Activated gamma-delta T cell treated with anti-CD3 and anti-CD28 coated beads, Interleukin-2, amount 50 U/mL, for 16 hours (primary cell): ENCODE results near the gene PRR5L.
"Not testable (repeated sequence)": the region's sequence is repeated elsewhere in the genome, so short reads cannot be mapped to it uniquely, and the experiment has no call there.

ENCODE experiments used
- DNase-seq: peaks from one replicate; pipeline ENCODE4 v3.0.0-alpha.2; 2020; ENCODE audit warnings: low read depth

Gene PRR5L

DNA sequence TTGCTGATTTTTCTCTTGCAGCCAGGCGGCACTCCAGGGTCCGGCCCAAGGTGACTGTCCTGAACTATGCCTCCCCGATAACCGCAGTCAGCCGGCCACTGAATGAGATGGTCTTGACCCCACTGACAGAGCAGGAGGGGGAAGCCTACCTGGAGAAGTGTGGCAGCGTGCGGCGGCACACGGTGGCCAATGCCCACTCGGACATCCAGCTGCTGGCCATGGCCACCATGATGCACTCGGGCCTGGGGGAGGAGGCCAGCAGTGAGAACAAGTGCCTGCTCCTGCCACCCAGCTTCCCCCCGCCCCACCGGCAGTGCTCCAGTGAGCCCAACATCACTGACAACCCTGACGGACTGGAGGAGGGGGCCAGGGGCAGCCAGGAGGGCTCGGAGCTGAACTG is 166.2 kb downstream of the PRR5L start:
- DNase-seq = no peak

DNA sequence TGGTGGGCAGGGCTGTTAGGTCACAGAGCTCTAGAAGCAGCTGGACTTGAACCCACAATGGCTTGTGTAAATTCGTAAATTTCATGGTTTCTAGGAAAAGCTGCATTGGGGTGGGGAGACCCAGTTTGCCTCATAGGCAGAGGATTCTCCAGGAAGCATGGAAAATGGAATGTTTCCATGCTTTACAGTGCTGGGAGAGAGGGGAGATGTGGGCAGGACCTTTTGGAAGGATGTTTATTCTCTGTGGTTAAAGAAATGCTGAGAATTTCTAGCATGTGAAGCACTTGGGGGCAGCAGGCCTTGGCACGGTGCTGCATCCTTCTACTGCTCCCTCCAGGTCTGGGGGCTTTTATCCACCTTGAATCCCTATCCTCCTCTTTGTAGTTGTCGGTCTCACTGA is 167.7 kb downstream of the PRR5L start:
- DNase-seq = no peak

DNA sequence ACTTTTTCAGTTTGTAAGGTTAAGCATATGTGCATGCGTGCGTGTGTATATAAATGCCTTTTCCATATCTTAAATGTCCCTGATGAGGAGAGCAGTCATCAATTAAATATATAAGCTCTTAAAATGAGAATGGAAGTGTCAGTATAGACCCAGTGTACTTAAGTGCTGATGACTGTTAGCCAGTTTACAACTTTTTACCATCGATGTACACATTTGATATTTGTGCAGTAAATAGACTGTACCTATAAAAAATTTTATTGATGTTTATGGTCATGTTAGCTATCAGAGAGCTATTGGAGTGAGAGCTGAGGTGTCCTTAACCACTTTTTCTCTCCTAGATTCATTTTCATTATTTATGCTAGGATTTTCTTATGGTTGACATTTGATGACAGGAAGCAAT is 168.6 kb downstream of the PRR5L start:
- no peak for DNase-seq

DNA sequence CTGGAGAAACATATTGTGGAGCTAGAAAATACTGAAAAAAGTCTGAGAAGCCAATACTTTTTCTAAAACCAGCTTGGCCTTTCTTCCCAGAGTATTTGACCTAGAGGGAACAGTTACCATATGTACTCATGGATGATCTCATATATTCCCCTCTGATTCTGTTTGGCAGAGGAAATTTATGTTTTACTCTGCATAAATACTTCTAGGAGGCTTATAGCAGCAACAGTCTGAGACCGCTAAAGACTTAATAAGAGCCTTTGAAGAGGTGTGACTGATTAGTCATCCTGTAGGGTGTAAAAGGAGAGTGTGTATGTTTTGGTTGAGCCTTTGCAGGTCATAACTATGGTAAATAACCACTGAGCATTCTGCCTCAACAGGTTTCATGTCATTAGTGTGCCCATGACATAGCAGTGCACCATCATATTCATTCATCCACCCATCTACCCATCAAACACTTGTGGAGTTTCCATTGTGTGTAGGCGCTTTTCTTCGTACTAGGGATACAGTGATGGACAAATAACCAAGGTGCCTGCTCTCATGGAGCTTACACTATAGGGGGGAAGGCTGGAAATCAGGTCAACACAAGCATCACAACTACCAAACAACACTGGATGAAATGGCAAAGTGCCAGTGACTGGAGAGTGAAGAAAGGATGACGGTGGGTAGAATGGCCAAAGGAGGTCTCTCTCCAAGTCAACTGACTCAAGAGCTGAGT is 169.5 kb downstream of the PRR5L start:
- DNase-seq = no peak

DNA sequence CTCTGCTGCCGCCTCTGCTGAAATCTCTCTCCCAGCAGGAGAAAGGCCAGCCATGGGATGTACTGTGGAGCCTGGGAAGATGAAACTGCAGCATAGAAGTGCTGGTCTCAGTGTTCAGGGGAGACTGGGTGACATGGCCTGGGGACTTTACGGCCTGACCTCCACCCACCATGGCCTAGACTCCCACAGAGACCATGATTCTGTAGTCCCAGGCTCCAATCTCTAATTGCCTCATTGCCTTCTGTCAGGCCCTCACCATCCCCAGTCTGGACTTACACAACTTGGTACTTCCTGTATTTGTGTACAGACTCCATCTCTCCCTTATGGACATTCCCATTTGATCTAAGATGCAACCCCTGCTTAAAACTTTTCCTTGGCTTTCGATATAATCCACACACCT is 170.9 kb downstream of the PRR5L start:
- no peak for DNase-seq

DNA sequence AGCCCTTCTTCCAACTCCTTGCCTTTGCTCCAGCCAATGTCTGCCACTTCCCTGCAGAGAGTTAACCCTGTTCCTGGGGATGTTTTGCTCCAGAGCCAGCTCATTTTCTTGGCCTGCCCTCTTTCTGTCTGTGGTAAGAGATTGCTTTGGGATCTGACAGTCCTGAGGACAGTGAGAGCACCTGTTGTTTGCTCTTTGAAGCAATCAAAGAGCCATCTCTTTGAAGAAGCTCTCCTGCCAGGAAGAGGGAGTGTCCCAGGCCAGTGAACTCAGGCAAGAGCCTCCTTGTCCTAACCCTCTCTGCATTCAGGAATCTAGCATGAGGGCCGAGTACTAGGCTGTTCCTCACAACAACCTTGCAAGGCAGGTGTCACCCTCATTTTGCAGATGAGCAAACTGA is 171.8 kb downstream of the PRR5L start:
- no peak for DNase-seq

DNA sequence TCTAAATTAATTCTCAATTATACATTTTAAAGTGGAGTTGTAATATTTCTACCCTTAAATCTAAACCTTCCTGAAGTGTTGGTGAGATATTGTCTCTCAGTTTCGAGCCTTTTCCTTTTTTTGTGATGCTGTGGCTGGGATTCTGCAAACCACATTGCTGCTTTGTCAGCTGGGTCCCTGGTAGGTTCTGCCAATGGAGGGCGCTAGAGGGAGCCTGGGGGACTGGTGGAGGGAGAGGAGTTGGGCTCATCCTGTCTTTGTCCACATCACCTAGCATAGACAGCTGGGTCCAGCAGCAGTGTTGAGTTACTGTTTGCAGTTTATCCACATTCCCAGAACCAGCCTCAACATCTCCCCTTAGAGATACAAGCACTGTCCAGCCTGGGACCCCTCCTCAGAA is 173.0 kb downstream of the PRR5L start:
- DNase-seq = no peak

DNA sequence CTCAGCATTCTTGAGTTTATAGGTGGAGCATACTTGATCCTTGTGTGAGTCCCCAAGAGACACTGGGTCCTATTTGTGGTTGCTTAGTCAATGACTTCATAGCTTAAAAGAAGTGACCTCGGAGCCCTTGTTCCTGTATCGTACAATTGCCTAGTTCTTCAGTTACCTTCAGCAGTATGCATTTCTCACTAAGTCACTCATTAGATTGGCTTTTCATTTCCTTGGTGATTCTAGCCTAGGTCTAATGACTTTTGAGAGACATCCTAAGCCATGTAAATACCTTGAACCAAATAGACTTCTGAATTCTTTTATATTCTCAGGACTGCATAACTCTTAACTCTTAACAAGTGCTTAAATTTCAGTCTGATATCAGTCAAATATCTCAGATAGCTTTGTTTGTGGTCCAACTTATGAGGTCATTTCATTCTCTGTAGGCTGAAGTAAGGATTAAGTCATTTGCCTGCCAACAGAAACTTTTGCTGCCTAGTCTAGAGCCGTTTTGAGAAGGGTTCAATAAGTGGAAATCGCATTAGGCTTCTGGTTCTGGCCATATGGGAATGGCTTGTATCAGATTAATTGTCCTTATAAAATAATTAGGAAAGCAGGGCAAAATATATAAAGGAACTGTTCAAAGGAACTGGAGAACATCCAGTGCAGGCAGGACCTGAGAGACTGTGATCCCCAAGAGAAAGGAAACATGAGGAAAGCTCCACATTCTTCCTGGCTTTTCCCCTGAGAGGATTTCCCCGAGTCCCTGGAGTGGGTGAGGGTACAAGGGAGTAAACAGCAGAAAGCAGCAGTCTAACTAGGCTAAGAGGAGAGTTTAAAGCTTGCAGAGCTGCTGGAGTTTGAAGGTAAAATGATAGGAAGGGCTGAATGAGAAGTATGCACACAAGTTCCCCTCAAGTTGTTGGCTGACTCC is 174.1 kb downstream of the PRR5L start:
- no peak for DNase-seq

DNA sequence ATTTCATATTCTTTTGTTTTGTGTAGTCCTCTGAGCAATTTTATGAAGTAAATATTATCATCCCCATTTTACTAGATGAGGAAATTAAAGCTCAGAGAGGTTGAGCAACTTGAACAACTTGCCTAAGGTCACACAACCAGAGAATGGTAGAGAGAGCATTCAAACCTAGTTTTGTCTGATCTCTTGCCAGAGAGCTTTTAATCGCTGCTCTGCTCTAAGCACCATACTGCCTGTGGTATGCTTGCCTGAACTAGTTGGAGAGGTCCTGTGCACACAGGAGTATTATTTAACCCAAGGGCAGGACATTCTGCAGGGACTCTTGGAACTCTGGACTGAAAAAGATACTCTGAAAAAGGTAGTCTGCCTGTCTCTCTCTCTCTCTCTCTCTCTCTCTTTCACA is 175.5 kb downstream of the PRR5L start:
- no peak for DNase-seq

DNA sequence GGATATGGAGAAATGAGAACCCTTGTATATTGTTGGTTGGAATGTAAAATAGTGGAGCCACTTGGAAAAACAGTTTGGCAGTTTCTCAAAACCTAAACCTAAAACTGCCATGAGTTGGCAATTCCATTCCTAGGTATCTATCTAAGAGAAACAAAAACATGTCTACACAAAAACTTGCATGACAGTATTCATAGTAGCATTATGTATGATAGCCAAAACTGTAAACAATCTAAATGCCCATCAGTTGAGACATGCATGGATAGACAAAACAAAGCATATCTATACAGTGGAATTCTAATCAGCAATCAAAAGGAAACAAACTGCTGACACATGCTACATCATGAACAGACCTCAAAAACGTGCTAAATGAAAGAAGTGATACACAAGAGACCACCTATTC is 179.1 kb downstream of the PRR5L start:
- DNase-seq = no peak

DNA sequence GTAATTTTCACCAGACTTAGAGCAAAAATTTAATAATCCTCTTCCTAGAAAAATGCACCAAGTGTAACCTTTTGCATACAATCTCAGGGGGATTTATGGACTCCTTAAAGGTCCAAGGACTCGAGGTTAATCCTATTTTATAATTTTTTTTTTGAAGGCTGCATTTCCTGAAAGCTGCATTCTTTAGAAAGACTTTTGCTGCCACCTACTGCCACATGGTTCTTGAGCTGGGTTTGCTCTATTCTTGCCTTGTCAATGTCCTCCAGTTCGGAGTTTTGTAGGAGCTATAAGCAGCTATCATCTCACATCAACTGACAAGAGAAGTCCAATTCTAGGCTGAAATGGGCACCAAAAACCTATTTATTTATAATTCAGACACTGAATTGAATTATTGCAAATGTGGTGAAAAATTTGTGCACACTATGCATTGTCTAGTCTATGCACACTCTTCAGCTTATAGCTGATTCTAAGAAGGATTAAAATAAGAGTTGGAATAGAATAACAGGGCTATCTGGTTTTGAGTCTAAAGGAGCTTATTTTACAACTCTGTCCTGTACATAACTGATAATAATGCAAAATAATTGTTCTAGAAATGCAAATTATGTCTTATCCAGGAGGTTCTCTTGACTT is 182.7 kb downstream of the PRR5L start:
- no peak for DNase-seq

DNA sequence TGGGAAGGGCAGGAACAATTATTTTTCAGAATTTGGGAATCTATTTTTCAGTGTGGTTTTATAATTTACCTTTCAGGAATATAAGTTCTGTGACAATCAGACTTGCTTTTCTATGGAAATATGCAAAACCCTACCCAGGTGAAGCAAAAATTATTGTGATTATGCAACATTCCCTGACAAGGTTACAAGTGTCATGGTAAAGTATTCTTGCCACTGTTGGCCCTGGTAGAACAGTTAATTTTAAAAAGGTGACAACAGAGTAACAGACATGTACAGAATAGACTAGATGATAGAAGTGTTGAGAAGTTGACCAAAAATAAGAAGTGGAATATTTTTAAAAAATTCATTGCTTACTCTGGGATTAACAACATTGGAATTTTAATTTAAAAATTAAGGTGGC is 184.7 kb downstream of the PRR5L start:
- no peak for DNase-seq

DNA sequence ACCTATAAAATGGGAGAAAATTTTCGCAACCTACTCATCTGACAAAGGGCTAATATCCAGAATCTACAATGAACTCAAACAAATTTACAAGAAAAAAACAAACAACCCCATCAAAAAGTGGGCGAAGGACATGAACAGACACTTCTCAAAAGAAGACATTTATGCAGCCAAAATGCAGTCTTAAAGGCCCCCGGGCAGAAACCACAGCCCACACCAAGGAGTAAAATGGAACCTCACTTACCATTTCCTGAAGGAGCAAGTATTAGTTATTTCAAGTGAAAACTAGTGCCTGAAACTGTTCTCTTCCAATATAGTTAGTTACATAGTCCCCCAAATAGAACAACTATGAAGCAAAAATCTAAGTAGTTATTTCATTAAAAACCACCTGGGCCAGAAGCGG is 187.0 kb downstream of the PRR5L start:
- not testable (repeated sequence) for DNase-seq

DNA sequence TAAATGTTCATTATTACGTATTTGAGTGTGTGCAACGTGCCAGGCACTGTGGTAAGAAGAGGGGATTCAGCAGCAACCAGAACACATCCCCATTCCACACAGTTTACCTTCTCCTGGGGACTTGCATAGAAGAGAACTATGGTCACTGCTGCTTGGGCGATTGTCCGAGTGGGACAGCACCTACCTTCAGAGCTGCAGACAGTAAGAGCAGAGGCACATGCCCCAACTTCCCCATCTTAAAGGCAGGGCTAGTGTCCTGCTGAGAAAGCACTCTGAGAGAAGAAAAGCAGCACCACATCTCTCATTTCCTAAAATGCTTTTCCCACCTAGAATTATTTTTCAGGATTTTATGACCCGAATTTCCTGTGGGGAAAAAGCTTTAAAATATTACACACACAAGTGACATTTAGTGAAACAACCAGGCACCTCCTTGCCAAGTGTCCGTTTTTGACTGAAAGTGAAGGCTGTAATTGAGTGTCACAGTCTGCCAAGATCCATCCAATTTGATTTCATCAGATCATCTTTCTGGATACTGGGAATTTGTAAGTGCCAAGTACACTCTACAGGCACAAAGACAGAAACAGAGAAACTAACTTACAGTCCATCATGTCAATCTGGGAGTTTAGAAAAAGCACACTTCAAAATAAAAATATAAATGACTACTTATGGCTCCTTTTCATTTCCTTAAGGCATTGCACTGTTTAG is 189.4 kb downstream of the PRR5L start:
- no peak for DNase-seq

DNA sequence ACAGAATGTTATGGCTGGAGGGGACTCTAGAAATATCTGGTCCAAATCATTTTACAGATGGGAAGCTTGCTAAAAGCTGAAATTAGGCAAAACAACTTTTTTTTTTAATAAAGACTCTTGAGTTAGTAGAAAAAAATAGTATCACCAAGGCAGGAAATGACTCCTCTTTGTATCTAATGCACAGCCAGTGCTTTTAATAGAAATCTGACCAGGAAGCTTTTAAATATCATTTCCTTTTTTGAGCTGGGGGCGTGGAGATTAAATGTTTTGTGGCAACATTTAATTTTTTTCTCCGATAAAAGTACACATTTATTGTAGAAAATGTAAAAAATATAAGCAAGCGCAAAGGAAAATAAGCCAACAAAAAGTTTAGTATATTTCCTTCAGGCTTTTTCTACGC is 191.5 kb downstream of the PRR5L start:
- no peak for DNase-seq

DNA sequence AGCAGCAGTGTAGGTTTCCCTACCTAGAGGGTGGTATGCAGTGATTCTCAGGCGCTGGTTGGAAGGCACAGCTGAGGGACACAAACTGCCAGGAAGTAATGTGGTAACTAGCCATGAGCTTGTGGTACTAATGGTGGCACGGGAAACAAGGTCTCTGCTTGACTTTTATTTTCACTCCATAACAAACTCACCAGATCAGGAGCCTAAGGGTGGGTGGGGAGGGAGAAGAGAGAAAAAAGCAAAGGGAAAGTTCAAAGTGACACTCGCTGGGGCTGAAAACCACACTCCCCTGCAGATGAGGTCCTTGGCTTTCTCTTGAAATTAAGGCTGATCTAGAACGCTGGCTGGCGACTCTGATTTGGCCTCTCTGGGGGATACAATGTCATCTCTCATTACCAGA is 192.0 kb downstream of the PRR5L start:
- no peak for DNase-seq

DNA sequence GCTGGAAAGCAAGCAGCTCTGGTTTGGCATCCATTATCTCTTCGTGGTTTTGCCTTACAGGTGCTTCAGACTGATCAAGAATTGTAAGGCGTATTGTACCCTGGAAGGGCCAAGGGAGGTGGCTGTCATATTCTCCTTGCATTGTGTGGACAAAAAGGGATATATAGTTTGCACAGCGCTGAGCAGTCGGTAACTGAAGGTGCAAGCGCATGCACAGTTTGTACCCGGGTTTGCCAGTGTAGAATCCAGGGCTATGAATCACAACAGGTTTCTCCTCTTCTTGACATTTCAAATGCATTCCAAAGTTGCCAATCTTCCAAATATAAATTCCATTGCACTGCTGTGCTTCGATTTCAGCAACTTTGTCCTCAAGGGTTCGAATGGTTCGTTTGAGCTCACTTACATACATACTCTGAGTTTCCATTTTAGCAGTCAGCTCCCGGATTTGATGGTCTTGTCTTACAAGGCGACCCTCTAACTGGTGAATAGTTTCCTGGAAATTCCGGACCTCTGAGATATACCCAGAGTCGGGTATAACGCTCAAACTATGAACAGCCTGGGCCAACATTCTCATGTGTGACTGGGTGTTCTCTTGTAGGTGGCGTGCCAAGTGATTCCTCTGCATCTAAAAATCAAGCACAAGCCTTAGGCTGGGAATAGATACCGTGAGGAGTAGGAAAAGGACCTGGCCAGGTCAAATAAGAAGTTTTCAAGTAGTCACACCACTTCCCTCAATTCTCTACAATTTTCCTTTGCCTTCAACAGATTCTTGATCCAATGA is 194.1 kb downstream of the PRR5L start:
- DNase-seq = no peak

DNA sequence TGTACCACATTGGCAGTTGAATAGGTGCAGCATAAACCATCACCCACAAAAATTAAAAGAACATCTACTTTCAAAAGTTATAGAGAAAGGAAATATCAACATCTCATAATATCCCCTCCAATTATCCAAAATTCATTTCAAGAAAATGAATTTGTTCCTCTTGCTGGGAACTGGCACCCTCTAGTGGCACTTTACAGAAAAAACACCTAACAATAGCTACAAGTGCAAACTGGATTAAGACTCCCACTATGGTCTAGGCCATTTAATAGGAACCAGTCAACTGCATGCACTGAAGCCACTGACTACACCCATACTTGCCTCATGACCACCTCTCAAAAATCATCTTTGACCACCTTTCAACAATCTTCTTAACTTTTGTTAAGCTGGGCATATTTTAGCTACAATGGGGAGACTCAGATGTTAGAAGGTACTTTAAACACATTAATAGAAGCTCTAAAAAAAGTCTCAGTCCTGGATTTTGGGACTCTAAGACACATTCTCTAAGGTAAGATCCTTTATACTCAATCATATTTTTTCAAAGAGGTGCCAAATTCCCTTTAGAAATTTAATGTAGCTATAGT is 196.7 kb downstream of the PRR5L start:
- peak; percentile 12 for DNase-seq

DNA sequence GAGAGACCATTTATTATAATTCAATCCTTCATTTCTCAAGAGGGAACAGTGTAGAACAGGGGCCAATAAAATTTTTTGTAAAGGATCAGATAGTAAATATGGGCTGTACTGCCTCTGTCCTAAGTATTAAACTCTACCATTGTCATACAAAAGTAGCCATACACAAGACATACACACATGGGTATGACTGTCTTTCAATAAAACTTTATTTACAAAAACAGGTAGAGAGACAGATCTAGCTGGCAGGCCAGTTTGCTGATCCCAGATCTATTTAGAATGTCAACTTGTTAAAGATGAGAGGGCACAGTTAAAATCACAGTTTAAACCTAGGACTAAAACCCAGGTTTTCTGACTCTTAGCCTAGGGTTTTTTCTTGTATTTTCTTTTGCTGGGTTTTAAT is 197.2 kb downstream of the PRR5L start:
- no peak for DNase-seq

DNA sequence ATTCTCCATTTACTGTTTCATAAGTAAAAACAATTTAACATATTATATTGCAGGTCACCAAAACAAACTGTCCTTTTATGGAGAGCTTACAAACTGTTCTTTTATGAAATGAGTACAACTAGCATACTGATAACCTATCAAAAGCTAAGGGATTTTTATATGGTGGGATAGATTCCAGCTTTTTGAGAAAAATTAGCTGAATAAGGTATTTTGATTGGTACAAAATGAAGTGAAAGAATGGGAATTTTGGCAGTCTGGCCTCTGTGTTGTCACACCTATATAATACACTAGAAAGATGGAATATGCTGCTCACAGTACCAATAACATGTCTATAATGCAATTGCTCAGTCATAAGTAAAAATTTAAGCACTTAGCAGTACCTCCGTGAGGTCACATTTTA is 202.6 kb downstream of the PRR5L start:
- no peak for DNase-seq

DNA sequence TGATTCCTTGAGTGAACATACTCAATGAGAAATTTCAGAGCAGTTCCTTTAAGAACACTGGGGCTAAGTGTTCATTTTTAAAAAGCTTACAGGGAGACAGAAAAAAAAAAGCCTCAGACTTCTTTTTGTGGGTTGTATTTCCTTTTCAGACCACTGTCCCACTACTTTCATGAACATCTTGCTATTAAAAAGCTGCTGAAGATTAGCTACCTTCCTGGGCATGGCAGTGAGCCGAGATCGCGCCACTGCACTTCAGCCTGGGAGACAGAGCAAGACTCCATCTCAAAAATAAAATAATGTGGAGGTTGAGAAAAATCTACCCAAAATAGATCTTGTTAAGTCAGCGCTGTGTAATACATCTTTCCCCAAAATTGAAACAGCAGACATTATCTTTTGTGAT is 203.2 kb downstream of the PRR5L start:
- no peak for DNase-seq
